GM20431 (cell line): ENCODE results near the gene PPOX.

ENCODE experiments used
- in situ Hi-C: fragments of 300-500 bp; cut with MseI, MboI; formaldehyde crosslinking; loops from one replicate; pipeline ENCODE4 v1.15.0; 2020; ENCODE audit warnings: low sequenced_read_pairs; ENCODE audit not compliant: unreplicated experiment

PPOX gene

DNA sequence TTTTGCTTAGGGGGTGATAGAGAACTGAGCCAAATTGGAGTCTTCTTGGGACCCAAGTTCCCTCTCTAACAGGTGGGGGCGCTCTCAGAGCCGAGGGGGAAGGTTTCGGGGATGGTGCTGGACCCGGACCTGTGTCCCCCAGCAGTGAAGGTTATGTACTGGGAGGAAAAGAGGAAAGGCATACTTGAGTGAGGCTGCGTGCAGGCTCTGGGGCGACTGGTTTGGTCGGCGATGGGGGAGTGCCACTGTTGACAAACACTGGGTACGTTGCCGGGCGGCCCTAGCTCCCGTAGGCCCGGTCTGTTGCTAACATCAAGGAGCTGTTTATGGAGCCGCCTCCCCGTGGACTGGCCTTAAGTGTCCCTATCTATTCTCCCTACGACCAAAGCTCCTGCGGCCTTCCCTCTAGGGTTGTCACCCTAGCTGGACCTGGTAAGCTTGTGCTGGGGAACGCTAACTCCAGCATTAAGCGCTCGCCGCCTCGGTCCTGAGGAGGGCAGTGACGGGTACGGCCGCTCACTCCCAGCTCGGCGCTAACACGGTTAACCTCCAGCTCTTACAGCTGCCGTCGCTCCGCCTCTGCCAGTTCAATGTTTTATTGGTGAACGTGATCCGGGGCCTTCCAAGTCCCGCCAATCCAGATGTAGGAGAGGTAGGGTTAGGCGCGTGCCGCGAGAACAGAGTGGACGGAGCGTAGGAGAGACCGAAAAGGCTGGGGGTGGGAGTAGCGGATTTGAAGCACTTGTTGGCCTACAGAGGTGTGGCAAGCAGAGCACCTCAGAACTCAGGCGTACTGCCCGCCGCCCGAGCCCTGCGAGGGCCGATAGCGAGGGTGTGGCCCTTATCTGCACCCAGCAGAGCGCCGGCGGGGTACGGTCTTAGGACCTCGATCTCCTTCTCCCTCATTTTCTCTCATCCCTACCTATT lies at the start of gene PPOX:
Gene PPOX (plus strand): TSS at position 685 of the 927 bp plus-strand sequence. CDS start 422 bp downstream, outside the sequence.
- in situ Hi-C loops: no loop called here

DNA sequence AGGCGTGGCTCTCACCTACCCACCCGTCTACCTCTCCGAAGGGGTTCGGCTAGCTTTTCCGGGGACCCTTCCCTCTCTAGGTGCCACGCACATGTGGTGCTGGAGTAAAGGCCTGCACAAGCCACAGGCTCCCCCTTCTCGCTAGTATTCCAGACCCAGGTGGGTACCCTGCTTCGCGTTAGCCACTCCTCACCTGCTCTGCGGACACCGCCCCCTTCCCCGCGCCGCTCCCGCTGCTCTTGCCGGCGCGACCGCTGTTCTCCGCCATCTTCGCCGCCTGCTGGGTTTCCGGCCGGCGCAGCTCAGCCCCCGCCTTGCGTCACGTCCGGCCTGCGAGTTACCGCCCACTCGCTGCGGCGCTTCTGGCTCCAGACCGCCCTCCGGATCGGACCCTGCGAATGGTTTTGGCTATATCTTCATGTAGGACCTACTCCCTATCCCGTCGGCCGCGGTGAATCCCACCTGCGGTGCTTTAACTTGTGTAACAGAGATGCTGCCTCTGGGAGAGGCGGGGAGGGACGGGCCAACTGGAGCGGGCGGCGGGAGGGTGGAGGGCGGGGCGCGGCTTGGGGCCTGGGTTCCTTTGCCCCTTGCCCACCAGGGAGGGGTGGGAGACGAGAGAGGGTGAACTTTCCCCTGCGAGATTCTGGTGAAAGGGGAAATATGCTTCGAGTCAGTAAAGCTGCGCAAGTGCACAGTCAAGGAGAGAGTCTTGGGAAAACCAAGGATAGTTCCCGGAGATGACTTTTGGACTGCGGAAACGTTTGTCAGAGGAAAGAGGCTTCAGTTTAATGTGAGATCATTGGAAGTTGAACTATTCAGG lies 48.3 kb upstream of the PPOX start, which contains the start of the genes NIT1 and PFDN2:
Gene NIT1 (plus strand): TSS at position 347 of the 823 bp plus-strand sequence. CDS start 72 bp downstream, at position 419.
Gene PFDN2 (minus strand): TSS at position 279 of the 823 bp plus-strand sequence. CDS start 11 bp downstream, at position 268.
- in situ Hi-C loops: no loop called here

DNA sequence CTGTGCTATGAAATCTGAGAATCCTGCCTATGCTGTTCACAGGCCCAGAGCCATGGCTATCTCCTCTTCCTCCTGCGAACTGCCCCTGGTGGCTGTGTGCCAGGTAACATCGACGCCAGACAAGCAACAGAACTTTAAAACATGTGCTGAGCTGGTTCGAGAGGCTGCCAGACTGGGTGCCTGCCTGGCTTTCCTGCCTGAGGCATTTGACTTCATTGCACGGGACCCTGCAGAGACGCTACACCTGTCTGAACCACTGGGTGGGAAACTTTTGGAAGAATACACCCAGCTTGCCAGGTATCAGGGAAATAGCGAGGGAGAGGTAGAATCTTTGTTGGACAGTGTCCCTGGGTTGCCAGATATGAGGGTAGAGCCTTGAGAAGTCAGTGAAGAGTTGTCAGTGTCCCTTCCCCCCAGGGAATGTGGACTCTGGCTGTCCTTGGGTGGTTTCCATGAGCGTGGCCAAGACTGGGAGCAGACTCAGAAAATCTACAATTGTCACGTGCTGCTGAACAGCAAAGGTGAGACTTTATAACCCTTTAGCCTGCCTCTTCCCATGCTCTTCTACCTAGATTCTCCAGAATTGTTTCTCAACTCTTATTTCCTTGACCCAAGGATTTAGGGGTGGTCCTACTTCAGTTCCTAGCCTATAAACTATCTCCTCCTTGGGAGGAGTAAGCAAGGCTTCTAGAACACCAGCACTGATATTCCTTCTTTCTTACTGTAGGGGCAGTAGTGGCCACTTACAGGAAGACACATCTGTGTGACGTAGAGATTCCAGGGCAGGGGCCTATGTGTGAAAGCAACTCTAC lies 46.9 kb upstream of the PPOX start:
- in situ Hi-C loops: no loop called here

DNA sequence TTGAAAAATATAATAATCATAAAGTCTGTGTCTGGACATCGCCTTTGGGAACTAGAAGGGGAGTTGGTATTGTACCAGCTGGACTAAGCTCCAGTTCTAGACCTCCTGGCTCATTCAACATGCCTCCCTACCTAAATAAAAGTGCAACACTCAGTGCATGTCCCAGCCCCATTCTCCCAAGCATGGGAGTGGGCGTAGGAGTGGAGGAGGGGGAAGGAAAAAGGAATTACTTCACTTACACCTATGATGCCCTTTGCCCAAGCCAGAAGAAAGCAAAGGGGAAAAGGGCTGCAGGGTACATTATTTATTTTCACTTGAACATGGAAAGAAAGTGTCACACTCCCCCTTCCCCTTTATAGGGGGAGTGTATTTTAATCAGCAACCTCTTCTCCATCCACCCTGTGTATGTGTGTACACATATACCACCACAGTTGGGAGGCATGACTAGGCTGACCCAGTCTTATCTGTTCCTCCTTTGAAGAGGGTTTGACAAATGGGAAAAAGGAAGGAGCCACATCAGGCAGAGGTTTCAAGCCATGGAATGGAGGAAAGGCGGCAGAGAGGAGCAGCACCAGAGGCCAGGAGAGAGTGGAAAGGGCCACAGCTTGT lies 45.1 kb upstream of the PPOX start:
- in situ Hi-C loops: no loop called here

DNA sequence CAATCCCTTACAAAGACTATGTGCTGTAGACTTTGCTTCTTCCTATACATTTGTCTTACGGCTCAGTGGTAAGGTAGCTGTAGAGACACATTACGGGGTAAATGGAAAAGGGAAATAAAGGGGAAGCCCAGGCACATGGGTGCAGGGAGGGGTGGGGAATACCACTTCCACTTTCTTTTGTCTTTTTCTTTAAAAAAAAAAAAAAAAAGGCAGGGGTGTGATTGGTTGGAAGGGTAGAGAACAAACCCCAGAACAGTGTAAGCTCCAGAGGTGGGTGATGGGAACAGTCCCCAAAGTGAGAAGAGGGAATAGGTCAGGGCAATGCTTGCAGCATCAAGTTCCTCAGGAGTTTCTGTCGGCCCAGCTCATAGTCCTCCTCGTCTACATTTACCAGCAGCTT lies 44.4 kb upstream of the PPOX start:
- in situ Hi-C loops: no loop called here

DNA sequence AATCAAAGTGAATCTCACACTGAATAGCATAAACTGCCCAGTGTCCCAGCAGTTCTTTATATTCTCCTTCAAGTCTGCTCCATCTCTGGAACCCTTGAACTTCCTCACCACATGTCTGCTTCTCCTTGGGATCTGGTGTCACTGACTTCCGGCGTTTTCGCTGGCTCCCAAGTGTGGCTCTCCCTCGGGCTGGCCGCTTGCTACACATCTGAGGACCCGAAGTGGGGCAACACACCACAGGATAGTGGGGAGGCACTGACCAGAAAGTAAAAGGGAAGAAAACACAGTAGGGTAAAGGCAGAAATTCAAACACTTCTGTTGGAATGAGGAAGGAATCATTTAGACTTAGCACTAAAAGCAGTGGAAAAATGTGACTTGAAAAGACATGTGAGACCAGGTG lies 43.3 kb upstream of the PPOX start:
- in situ Hi-C loops: no loop called here

DNA sequence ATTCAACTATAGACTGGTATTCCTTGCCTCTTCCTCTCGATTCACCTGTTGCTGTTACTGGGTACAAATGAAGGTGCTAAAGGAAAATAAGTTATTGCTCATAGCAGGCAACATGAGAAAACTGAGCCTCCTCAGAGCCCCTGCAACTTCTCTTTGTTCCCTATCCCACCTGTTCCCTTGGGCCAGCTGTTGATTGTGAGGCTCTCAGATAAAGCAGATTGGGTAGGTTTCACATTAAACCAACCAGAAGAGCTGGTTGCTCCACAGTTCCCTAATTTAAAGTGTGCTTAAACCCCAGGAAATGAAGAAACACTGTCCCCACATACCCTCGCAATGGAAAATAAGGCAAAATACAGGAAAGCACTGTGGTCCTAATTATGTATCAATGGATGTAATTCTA lies 38.6 kb upstream of the PPOX start:
- in situ Hi-C loops: no loop called here

DNA sequence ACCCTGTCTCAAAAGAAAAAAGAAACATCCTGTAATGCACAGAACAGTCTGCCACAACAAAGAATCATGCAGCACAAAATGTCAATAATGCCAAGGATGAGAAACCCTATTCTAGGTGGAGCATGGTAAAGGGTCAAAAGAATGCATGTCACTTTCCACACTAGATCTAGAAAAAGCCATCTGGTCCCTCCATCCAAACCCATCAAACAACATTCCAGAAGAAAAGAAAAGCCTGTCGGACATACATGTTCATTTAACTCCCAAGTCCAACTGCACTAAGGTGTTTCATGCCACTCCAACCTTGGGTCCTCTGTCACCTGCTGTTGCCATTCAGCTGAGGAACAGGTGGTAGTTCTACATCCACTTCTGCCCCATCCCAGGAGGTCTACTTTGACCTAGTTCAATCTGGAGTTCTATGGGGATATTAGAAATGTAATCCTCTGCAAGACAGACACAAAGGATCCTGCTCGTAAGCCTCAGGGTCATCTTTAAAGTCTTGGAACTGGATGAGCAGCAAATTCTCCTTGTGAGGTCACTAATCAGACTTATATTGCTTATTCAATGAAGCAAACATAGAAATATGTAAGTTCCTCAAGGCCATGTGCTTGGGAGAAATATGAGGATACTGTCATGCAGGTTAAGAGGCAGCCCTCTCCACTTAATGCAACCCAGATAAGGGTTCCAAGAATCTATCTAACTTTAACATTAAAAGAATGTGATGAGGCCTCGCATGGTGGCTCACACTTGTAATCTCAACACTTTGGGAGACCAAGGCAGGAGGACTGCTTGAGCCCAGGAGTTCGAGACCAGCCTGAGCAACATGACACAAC lies 37.4 kb upstream of the PPOX start:
- in situ Hi-C loops: no loop called here

DNA sequence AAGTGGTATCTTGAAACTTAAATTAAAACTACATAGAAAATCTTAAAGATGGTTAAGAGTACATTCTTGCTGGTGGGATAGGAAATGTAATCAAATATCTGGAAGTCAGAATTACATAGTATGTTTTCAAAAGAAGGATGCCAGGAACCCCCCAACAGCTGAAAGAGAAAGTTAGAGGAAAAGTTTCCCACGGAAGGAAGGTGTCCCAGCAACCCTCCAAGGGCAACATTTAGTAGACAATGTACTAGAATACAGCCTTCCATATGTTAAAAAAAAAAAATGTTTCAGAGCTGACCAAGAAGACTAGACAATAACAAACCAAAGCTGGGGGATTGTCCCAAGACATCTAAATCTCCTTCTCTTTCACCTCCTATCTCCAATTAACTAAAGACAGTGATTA lies 36.0 kb upstream of the PPOX start:
- in situ Hi-C loops: no loop called here

DNA sequence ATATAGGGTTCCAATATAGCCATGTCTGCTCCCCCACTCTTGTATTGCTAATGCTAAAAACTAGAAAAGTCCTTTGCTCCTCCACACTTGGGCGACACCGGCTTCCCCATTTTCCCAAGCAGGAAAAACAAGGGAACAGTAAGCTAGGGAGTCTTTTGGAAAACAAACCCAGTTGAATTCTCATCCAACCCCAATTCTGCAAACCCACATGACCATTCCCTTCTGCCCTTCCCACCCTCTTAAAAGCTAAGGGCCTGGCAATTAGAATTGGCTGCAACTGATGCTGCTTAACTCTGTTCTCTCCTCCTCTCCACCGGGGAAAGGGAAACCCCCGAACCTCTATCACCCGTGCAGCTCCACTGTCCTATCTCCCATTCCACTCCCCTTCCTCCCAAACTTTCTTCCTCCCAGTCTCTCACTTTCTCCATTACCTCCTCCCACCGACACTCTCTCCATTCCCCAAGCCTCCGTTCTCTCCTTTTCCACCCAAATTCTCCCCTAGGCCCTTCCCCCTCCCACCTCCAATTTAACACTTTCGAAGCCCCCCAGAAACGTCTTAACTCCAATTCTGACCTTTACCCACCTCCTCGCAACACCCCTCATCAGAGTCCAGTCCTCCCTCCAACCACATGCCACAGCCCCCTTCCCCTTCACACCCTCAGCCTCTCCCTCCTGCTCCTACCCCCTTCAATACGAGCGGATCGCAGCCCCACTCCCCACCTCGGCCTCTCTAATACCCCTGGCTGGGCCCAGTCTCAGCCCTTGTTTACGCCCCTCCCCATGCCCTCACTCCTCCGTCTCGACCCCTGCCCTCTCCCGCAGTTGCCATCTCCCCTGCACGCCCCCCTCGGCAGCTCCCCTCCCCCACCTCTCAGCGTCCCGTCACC lies 34.5 kb upstream of the PPOX start:
- in situ Hi-C loops: no loop called here

DNA sequence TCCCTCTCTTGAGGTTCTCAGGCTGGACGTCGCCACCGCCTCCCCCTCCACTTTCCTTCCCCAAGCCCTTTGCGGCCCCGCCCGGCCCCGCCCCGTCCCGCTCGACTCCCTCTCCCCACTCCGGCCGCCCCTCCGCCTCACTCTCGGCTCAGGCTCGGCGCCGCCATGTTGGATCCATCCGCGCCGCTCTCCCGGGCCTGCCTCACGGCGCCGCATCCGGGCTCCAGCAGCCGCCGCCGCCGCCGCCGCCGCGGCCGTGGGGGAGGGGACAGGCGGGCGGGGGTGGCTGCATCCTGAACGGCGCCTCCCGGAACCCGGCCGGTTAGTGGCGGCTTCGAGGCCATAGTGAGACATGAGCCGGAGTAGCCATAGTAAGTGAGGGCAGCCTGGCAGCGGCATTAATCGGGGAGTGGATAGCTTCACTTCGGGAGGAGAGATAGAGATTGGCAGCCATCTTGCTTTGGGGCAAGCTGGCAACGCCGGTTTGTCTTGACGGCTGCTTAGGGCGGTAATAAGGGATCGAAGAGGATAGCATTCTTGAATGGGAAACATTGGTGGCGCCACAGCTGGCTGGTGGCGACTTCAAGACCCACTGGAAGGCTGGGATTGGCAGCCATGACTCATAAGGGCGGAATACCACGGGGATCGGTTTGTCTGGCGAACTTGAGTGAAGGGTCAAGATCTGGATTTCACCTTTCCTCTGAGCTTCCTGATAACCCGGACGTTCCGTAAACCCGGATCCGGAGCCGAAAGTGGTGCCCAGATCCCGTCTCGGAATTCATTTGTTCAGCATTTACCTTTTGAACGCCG lies 33.6 kb upstream of the PPOX start, which contains the start of gene DEDD:
Gene DEDD (minus strand): TSS at position 258 of the 810 bp plus-strand sequence. CDS start 8,205 bp downstream, outside the sequence.
- in situ Hi-C loops: no loop called here

DNA sequence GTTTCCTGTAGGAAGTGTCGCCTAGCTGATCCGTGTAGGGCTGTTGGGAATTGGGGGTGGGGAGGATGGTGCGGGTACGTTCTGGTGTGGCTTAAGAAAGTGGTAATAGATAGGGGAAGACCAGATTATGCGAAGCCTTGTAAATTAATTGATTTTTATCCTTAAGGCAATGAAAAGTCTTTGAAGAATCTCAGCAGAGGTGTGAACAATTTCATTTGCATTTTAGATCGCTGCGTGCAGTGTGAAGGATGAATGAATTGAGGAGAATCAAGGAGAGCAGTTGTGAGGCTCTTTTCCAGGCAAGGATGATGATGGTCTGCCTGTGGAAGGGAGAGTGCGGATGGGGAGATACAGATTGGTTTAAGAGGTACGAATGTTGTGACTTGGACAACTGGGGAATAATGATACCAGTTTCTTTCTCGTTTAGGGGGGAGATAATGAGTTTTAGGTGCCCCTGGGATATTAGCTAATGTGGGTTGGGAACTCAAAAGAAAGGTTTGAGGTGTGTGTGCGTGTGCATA lies 32.9 kb upstream of the PPOX start:
- in situ Hi-C loops: no loop called here

DNA sequence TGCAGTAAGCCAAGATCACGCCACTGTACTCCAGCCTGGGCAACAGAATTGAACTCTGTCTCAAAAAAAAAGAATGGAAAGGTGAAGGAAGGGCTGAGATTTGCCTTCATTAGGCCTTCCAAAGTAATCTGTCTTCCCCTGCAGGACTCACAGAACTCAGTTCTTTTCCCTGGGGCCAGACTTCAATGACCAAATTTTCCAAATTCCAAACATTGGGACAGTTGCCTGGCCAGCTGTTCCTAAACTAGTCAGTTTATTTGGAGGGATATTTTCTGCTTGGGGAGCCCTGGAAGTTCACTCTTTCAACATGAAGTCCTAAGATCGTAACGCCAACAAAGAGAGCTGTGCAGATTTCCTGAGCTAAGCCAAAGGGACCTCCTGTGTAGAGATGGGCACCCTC lies 28.3 kb upstream of the PPOX start:
- in situ Hi-C loops: no loop called here

DNA sequence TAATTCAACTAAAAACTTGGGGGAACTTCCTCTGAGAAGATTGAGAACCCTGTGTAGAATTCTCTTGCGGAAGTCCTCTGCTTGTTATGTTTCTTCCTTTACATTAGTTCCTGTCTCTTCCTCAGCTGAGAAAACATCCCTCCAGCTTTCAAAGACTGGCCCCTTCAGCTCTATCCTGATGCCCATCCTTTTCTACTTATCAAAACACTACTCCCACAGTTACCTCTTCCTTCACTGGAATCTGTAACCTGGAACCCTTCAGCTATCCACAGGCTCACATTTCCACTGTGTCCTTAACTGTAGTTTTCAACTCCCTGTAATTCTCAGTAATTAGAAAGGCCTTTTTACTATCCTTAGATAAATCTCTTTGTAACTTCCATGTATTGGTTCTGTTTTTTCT lies 27.8 kb upstream of the PPOX start:
- in situ Hi-C loops: no loop called here

DNA sequence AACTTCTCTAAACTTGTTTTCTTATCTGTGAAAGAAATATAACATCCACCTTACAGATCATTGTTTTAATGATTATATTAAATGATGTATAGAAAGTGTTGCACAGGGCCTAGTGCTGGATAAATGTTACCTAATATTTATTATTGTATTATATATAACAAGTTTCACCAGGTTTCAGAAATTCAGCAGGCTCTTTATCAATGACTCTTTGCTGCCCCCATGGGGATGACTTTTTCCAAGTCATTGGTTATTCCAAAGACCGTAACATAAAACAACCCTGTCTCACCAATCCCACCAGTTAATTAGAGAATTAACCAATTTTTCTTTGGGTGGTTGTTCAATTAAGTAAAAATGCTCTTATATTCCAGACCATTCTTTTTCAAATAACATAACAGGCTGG lies 26.5 kb upstream of the PPOX start:
- in situ Hi-C loops: no loop called here

DNA sequence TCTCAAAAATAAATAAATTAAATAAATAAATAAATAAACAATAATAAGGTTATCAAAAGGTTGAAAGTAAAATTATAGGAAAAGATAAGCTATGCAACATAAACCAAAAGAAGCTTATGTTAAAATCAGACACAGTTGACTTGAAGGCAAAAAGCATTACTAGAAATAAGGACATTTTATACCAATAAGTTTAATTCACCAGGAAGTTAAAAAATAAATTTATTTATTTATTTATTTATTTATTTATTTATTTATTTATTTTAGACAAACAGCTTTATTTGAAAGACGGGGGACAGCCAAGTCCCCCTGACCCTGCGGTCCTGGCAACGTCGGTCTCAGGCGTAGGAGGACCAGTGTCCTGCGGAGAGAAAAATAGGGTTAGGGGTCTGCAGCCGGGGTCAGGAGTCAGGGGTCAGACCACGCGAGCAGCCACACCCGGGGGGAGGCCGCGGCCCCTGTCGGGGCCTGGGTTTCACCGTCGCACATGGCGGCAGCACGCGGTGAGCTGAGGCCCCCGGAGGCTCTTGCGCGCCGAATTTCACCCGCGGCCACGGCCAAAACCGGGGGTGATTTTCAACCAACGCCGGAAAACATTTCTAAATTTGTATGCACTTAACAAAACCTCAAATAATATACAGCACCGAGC lies 25.3 kb upstream of the PPOX start:
- in situ Hi-C loops: no loop called here
